Fibroblast of lung (primary cell): ENCODE measurements around the gene MTA1. TPM values are rescaled to one million over a fixed set of nuclear protein-coding genes. Genes with fewer than 3 reads are reported as not detected.

Source experiments
- DNase-seq, 2 donors: peaks; one replicate each; pipeline versions ENCODE4 v3.0.0 to v3.0.0-alpha.2; 2010; ENCODE audit warnings: low read depth in 2 of 2
- H2AFZ ChIP-seq: 2 replicates; pipeline ENCODE4 v1.5.1; 2012; ENCODE audit warnings: low read length, control low read depth, inconsistent platforms
- H3K27ac ChIP-seq: 2 replicates; pipeline ENCODE4 v1.5.1; 2011; ENCODE audit warnings: low read length, control low read depth; ENCODE audit not compliant: insufficient read depth
- H3K27me3 ChIP-seq: 2 replicates; pipeline ENCODE4 v1.5.1; 2011; ENCODE audit warnings: mild to moderate bottlenecking, low read length; ENCODE audit not compliant: control insufficient read depth, insufficient read depth
- H3K36me3 ChIP-seq: 2 replicates; pipeline ENCODE4 v1.5.1; 2011; ENCODE audit warnings: low read length; ENCODE audit not compliant: control insufficient read depth, insufficient read depth
- H3K4me1 ChIP-seq: 2 replicates; pipeline ENCODE4 v1.5.1; 2011; ENCODE audit warnings: low read length; ENCODE audit not compliant: control insufficient read depth, insufficient read depth; ENCODE audit errors: extremely low read depth
- H3K4me2 ChIP-seq: 2 replicates; pipeline ENCODE4 v1.5.1; 2011; ENCODE audit warnings: low read length, control low read depth; ENCODE audit not compliant: insufficient read depth; ENCODE audit errors: extremely low read depth
- H3K4me3 ChIP-seq, 4 experiments: fragments of 200-600 bp in 1 of 4; sonication (generic) in 1 of 4; replicated peaks in 1 of 4; 2 replicates each; pipeline ENCODE4 v1.5.1; 2011 to 2016; ENCODE audit warnings: low read length in 4 of 4, low read depth in 3 of 4, mild to moderate bottlenecking in 3 of 4, control low read depth in 2 of 4, inconsistent platforms in 1 of 4, mixed read lengths in 1 of 4; ENCODE audit not compliant: insufficient read depth in 1 of 4; ENCODE audit errors: control extremely low read depth in 1 of 4
- H3K79me2 ChIP-seq: 2 replicates; pipeline ENCODE4 v1.5.1; 2012; ENCODE audit warnings: mild to moderate bottlenecking, low read length, inconsistent platforms; ENCODE audit not compliant: control insufficient read depth, insufficient read depth
- H3K9ac ChIP-seq: 2 replicates; pipeline ENCODE4 v1.5.1; 2011; ENCODE audit warnings: mild to moderate bottlenecking, low read length, control low read depth; ENCODE audit not compliant: insufficient read depth
- H3K9me3 ChIP-seq: 2 replicates; pipeline ENCODE4 v1.5.1; 2012; ENCODE audit warnings: low read depth, low read length; ENCODE audit not compliant: control insufficient read depth, insufficient read depth
- H4K20me1 ChIP-seq: 2 replicates; pipeline ENCODE4 v1.5.1; 2011; ENCODE audit warnings: low read length; ENCODE audit not compliant: control insufficient read depth, insufficient read depth; ENCODE audit errors: extremely low read depth
- EZH2 ChIP-seq: IDR thresholded peaks from 2 replicates; pipeline ENCODE4 v1.5.1; 2012; ENCODE audit warnings: low read length, control low read depth, mild to moderate bottlenecking; ENCODE audit errors: missing control alignments
- polyA plus RNA-seq, 2 donors: library from polyadenylated mRNA; depleted of rRNA in 1 of 2; stranded (reverse) in 1 of 2; unstranded in 1 of 2; fragments of >200 nt; gene quantifications; 2 replicates each; pipeline ENCODE4 v1.2.1, GENCODE V29; 2011 to 2012; ENCODE audit warnings: missing spikeins in 1 of 2
- total RNA-seq: library from RNA; depleted of rRNA; stranded (reverse); fragments of >200 nt; gene quantifications from 2 replicates; pipeline ENCODE4 v1.2.1, GENCODE V29; 2014
- TF ChIP-seq, protein P1 (sequence below), 2 donors: IDR thresholded peaks in 1 of 2; conservative IDR thresholded peaks in 1 of 2; 1 replicate in 1 of 2; 2 replicates in 1 of 2; pipeline ENCODE4 v1.5.1; 2011 to 2012; ENCODE audit warnings: low read length in 2 of 2, control low read depth in 1 of 2, inconsistent platforms in 1 of 2, low read depth in 1 of 2, mild to moderate bottlenecking in 1 of 2

MTA1 gene
- total and polyA plus RNA-seq, 2 donors (not counting 1 experiment from before 2014, with no cell fraction given), result 28.6 to 29.7 TPM

DNA sequence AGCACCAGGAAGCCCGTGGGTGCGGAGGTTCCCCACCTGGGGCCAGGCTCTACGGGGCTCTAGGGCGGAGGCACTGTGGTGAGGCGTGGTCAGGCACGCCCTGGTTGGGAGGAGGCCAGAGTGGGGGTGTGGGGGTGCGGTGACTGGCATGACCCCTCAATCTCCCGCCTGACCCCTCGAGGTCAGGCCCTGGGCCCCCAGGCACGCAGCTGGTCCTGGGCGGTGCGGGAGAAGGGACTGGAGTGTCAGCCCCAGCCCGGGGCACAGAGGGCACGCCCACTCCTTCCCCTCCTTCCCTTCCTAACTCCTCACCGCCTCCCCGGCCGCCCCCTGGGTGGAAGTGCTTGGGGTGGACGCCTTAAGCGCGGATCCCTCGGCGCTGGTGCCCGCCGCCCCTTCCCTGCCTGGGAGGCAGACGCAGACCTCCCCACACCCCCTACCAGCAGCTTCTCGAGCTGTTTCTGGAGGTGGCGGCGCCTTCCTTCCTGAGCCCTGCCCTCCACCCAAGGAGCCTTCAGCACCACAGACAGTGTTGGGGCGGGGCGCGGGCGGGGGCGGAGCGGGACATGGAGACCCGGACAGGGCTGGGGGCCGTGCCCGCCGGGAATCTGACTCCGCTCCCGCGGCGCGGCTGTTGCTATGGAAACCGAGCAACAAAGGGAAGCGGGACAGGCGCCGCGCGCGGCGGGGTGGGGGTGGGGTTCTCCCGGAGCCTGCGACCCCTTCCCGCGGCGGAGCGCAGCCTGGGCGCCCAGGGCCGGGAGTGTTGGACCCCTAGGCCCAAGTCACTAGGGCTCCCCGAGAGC is 54.3 kb downstream of the MTA1 start:
- no peak overlapping the region for H2AFZ ChIP-seq
- H3K27me3 ChIP-seq, result no peaks in the 10 kb centered on the region
- peaks cover 5% of the 10 kb centered on the region for H3K79me2 ChIP-seq
- peak overlapping the region; percentile 68 for H3K27ac ChIP-seq
- H3K4me3 ChIP-seq, result peak overlapping the region; percentile 35 to 63 (median 43)
- H3K4me1 ChIP-seq, result peaks cover 27% of the 10 kb centered on the region
- no peaks in the 10 kb centered on the region for H3K9me3 ChIP-seq
- no peaks in the 10 kb centered on the region for H4K20me1 ChIP-seq
- peak overlapping the region; percentile 78 for H3K4me2 ChIP-seq
- no peak for TF ChIP-seq EZH2
- DNase-seq, result peak; percentile 86 to 88
- H3K36me3 ChIP-seq, result peaks cover 8% of the 10 kb centered on the region
- H3K9ac ChIP-seq, result peak overlapping the region; percentile 85

DNA sequence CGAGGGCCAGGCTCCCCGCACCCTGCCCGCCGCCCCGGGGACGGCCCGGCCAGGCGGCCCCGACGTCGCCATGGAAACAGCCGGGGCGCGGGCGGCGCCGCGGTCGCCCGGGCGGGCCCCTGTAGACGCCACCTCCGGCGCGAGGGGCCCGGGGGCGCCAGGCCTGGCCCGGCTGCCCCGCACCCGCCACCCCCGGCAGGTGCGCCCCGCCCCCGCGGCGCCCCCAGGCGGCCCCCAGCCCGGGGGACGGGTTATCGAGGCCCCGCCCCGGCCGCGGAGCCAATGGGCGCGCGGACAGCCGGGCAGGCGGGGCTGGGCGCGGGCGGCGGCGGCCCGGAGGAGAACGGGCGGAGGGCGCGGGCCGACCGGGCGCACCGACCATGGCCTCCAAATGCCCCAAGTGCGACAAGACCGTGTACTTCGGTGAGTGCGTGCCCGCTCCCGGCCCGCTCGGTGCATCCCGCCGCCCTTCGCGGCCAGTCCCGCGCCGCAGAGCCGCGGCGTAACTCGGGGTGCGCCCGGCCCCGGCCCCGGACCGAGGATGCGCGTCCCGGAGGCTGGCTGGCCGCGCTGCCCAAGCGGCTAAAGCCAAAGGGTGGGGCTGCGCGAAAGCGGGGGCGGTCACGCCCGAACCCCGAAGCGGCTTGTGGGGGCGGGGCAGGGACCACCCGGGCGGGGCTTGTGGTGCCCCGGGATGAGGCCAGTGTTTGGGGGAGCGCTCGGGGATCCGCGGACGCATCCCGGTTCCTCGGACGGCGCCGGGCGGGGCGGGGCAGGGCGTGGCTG is 55.0 kb downstream of the MTA1 start, which contains the start of gene CRIP2:
Gene CRIP2, plus strand, starts transcription at position 339 of the 786 bp plus-strand sequence. Its CDS starts 42 bp downstream, at position 381.
- peak within 1 kb of the TSS; percentile 87 for H3K27ac ChIP-seq
- H3K4me2 ChIP-seq, result peak within 1 kb of the TSS; percentile 78
- peak within 1 kb of the TSS; percentile 62 for H2AFZ ChIP-seq
- peaks cover 5% of the 10 kb centered on the region for H3K79me2 ChIP-seq
- peaks cover 8% of the 10 kb centered on the region for H3K36me3 ChIP-seq
- no peaks in the 10 kb centered on the region for H3K27me3 ChIP-seq
- no peaks in the 10 kb centered on the region for H3K9me3 ChIP-seq
- no peak for TF ChIP-seq EZH2
- TF ChIP-seq, protein P1, sequence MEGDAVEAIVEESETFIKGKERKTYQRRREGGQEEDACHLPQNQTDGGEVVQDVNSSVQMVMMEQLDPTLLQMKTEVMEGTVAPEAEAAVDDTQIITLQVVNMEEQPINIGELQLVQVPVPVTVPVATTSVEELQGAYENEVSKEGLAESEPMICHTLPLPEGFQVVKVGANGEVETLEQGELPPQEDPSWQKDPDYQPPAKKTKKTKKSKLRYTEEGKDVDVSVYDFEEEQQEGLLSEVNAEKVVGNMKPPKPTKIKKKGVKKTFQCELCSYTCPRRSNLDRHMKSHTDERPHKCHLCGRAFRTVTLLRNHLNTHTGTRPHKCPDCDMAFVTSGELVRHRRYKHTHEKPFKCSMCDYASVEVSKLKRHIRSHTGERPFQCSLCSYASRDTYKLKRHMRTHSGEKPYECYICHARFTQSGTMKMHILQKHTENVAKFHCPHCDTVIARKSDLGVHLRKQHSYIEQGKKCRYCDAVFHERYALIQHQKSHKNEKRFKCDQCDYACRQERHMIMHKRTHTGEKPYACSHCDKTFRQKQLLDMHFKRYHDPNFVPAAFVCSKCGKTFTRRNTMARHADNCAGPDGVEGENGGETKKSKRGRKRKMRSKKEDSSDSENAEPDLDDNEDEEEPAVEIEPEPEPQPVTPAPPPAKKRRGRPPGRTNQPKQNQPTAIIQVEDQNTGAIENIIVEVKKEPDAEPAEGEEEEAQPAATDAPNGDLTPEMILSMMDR (conservative IDR thresholded peaks at IDR 0.05 in 1 of 2, IDR thresholded peaks at IDR 0.05 in 1 of 2; ENCODE audit: low read depth in 1 of 2, low read length in 2 of 2), result no peak
- H3K4me1 ChIP-seq, result peaks cover 27% of the 10 kb centered on the region
- H3K9ac ChIP-seq, result peak within 1 kb of the TSS; percentile 93
- no peaks in the 10 kb centered on the region for H4K20me1 ChIP-seq
- DNase-seq, result peak in 1 of 2 donors; percentile 41
- H3K4me3 ChIP-seq, result peak within 1 kb of the TSS; percentile 46 to 70 (median 64)

- Histone ChIP-seq H3K79me2 (peaks cover 5% of the 10 kb centered on the region), H4K20me1 (no peaks in the 10 kb centered on the region), H3K4me3 (peak overlapping the region; percentile 46 to 70 (median 64)), H3K36me3 (peaks cover 6% of the 10 kb centered on the region), H3K27ac (peak overlapping the region; percentile 87), H3K27me3 (no peaks in the 10 kb centered on the region), H3K9ac (peak overlapping the region; percentile 93), H3K9me3 (no peaks in the 10 kb centered on the region), H2AFZ (peak overlapping the region; percentile 11), H3K4me1 (peaks cover 27% of the 10 kb centered on the region), H3K4me2 (peak overlapping the region; percentile 67)
- no peak for TF ChIP-seq EZH2
- TF ChIP-seq, protein P1 (conservative IDR thresholded peaks at IDR 0.05 in 1 of 2, IDR thresholded peaks at IDR 0.05 in 1 of 2; ENCODE audit: low read depth in 1 of 2, low read length in 2 of 2), result no peak
- DNase-seq, result peak; percentile 39 to 67
Measured at GRCh38 chr14:105475269-105476096, 55.9 kb downstream of the MTA1 start.
